GM23338 (cell line): Measurements from ENCODE around the gene SEC16B.

ENCODE experiments used
- CREB1 ChIP-seq: fragments of 250-450 bp; sonication (Bioruptor Pico); IDR thresholded peaks from 2 replicates; pipeline ENCODE4 v1.5.0; 2020; ENCODE audit warnings: low read depth, mild to moderate bottlenecking, moderate library complexity
- ETS1 ChIP-seq: IDR thresholded peaks from 2 replicates; pipeline ENCODE4 v1.6.1; 2016; ENCODE audit warnings: antibody characterized with exemption
- EZH2 ChIP-seq: fragments of 200-600 bp; sonication (generic); IDR thresholded peaks from one replicate; pipeline ENCODE4 v1.8.0; 2017; ENCODE audit warnings: antibody characterized with exemption, mild to moderate bottlenecking, low read depth; ENCODE audit not compliant: unreplicated experiment
- EZH2phosphoT487 ChIP-seq: fragments of 200-600 bp; sonication (generic); IDR thresholded peaks from one replicate; pipeline ENCODE4 v1.8.1; 2018; ENCODE audit warnings: antibody characterized with exemption; ENCODE audit not compliant: unreplicated experiment
- JUNB ChIP-seq: IDR thresholded peaks from one replicate; pipeline ENCODE4 v1.6.1; 2016; ENCODE audit warnings: antibody characterized with exemption; ENCODE audit not compliant: unreplicated experiment
- NANOG ChIP-seq: IDR thresholded peaks from 2 replicates; pipeline ENCODE4 v1.6.1; 2016; ENCODE audit warnings: antibody characterized with exemption, borderline replicate concordance
- POLR2AphosphoS5 ChIP-seq: IDR thresholded peaks from 2 replicates; pipeline ENCODE4 v1.6.1; 2016; ENCODE audit warnings: antibody characterized with exemption, low read depth
- ZNF331 ChIP-seq: fragments of 250-450 bp; sonication (Bioruptor Pico); IDR thresholded peaks from 2 replicates; pipeline ENCODE4 v1.5.0; 2020; ENCODE audit warnings: low read depth, mild to moderate bottlenecking, moderate library complexity
- TF ChIP-seq, protein P1 (sequence below), 2 experiments: fragments of 200-600 bp in 1 of 2; sonication (generic) in 1 of 2; conservative IDR thresholded peaks; 2 replicates each; pipeline versions ENCODE4 v1.5.1 to v1.6.1; 2016 to 2017; ENCODE audit warnings: antibody characterized with exemption in 2 of 2, low read depth in 2 of 2, mild to moderate bottlenecking in 2 of 2, moderate library complexity in 1 of 2
- TF ChIP-seq, protein P2 (sequence below): IDR thresholded peaks from one replicate; pipeline ENCODE4 v1.6.1; 2018; ENCODE audit warnings: antibody characterized with exemption; ENCODE audit not compliant: unreplicated experiment

DNA sequence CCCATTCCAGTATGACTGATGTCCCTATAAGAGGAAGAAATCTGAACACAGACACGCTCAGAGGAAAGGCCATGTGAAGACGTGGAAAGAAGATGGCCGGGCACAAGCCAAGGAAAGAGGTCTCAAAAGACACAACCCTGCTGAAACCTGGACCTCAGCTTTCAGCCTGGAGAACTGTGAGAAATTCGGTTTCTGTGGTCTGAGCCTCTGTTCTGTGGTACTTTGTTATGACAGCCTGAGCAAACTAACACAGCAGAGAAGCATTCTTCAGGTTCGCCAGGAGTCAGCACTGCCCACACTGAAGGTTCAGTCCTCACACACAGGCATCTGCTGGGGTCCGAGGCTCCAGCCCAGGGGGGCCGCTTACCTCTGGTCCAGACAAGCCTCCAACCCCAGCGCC is 37.7 kb downstream of the SEC16B start:
- TF ChIP-seq, protein P1, sequence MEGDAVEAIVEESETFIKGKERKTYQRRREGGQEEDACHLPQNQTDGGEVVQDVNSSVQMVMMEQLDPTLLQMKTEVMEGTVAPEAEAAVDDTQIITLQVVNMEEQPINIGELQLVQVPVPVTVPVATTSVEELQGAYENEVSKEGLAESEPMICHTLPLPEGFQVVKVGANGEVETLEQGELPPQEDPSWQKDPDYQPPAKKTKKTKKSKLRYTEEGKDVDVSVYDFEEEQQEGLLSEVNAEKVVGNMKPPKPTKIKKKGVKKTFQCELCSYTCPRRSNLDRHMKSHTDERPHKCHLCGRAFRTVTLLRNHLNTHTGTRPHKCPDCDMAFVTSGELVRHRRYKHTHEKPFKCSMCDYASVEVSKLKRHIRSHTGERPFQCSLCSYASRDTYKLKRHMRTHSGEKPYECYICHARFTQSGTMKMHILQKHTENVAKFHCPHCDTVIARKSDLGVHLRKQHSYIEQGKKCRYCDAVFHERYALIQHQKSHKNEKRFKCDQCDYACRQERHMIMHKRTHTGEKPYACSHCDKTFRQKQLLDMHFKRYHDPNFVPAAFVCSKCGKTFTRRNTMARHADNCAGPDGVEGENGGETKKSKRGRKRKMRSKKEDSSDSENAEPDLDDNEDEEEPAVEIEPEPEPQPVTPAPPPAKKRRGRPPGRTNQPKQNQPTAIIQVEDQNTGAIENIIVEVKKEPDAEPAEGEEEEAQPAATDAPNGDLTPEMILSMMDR (conservative IDR thresholded peaks at IDR 0.05; ENCODE audit: low read depth in 2 of 2): no peak
- TF ChIP-seq POLR2AphosphoS5: no peak
- no peak for TF ChIP-seq CREB1 (CRISPR knock-in tag)
- TF ChIP-seq EZH2: no peak
- no peak for TF ChIP-seq EZH2phosphoT487
- no peak for TF ChIP-seq JUNB
- TF ChIP-seq ZNF331: no peak
- TF ChIP-seq, protein P2, sequence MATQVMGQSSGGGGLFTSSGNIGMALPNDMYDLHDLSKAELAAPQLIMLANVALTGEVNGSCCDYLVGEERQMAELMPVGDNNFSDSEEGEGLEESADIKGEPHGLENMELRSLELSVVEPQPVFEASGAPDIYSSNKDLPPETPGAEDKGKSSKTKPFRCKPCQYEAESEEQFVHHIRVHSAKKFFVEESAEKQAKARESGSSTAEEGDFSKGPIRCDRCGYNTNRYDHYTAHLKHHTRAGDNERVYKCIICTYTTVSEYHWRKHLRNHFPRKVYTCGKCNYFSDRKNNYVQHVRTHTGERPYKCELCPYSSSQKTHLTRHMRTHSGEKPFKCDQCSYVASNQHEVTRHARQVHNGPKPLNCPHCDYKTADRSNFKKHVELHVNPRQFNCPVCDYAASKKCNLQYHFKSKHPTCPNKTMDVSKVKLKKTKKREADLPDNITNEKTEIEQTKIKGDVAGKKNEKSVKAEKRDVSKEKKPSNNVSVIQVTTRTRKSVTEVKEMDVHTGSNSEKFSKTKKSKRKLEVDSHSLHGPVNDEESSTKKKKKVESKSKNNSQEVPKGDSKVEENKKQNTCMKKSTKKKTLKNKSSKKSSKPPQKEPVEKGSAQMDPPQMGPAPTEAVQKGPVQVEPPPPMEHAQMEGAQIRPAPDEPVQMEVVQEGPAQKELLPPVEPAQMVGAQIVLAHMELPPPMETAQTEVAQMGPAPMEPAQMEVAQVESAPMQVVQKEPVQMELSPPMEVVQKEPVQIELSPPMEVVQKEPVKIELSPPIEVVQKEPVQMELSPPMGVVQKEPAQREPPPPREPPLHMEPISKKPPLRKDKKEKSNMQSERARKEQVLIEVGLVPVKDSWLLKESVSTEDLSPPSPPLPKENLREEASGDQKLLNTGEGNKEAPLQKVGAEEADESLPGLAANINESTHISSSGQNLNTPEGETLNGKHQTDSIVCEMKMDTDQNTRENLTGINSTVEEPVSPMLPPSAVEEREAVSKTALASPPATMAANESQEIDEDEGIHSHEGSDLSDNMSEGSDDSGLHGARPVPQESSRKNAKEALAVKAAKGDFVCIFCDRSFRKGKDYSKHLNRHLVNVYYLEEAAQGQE: no peak
- no peak for TF ChIP-seq NANOG
- TF ChIP-seq ETS1: no peak
